Stimulated activated CD4-positive, alpha-beta T cell treated with anti-CD3 and anti-CD28 coated beads, TNF-alpha, amount 100 ng/mL, for 1 hour (primary cell): ENCODE measurements around the gene NAALAD2.
"Not testable (repeated sequence)": the region's sequence is repeated elsewhere in the genome, so short reads cannot be mapped to it uniquely, and the experiment has no call there.

Source experiments
- DNase-seq, 3 donors: peaks; one replicate each; pipeline ENCODE4 v3.0.0-alpha.2; 2020; ENCODE audit warnings: low read depth in 3 of 3, low spot score in 1 of 3

NAALAD2 gene

DNA sequence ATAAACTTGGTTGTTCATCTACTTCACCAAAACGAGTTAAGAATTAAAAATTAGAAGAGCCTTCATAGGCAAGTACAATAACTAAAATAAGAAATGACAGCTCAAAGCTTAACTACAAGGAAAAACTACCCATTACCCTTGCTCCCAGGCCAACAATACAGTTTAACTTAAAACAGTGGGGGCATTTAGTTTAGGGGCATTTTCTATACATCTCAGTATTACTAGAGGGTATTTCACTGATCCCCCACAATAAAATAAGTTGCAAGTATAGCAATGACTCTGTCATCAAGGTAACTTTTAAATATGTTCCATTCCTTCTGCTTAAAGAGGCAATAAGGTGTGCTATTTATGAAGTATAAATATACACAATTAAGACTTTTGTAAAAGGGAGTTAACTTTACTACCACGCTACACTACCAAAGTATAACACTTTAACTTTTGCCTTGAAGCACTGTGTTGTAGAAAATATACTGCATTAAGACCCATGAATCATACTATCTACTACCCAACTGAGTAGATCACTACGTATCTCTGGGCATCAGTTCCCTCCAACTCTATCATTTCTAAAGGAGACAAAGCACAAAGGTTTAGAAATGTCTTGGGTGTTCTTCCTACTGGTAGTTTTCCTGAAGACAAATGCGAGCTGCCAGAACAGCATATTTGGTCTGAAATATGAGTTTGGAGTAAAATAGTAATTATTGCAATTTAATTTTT lies 58.6 kb downstream of the NAALAD2 start:
- no peak for DNase-seq

DNA sequence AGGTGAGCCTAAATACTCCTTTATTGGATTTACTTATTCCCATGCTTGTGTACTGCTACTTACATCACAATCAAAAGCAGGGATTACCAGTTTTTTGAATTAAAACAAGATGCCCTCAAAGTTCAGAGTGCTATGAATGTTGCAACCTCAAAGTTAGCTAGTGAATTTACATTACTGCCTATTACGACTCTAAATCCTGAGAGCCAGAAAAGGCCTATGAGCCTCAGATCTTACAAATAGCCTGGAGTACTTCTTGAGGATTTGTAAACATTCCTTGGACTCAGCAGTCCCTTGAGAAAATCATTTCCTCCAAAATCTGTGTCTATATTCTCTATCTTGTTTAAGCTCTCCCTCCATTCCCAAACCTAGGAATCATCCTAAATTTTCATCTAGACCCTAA lies 62.9 kb downstream of the NAALAD2 start:
- DNase-seq, result no peak

DNA sequence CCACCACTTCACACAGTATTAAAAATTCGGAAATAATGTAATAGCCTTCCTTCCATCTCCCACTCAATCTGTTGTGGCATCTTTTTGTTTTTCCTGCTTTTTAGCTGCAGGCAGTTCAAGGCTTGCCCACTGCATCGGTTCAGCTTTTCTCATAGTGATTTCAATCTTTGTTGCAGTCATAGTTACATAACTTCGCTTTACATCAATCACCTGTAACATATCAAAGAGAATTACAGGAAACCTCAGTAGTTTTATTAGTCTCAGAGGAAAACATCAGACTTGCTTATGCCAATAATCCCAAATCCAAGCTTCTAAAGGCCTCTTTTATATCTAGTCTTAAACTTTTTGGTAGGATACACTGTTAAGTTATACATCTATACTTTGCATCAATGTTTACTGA lies 67.9 kb downstream of the NAALAD2 start:
- DNase-seq, result no peak

DNA sequence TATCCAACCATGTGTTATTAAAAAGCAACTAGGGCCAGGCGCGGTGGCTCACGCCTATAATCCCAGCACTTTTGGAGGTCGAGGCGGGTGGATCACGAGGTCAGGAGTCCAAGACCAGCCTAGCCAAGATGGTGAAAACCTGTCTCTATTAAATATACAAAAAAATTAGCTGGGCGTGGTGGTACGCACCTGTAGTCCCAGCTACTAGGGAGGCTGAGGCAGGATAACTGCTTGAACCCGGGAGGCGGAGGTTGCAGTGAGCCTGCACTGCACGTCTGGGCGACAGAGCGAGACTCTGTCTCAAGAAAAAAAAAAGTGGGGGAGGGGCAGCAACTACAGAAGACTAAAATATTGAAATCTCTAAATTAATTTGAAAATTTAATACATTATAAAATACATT lies 69.9 kb downstream of the NAALAD2 start:
- DNase-seq, result no peak

GRCh38 chr11:90204832-90205646 lies 70.6 kb downstream of the NAALAD2 start:
- DNase-seq, result no peak

DNA sequence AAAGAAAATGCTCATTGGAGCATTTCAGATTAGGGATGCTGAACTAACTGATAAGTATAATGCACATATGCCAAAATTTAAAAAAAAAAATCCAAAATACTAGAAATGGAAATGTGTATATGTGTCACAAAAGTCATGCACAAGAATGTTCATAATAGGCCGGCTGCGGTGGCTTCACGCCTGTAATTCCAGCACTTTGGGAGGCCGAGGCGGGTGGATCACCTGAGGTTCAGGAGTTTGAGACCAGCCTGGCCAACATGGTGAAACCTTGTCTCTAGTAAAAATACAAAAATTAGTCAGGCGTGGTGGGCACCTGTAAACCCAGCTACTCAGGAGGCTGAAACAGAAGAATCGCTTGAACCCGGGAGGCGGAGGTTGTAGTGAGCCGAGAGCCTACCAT lies 73.5 kb downstream of the NAALAD2 start:
- DNase-seq, result not testable (repeated sequence)

DNA sequence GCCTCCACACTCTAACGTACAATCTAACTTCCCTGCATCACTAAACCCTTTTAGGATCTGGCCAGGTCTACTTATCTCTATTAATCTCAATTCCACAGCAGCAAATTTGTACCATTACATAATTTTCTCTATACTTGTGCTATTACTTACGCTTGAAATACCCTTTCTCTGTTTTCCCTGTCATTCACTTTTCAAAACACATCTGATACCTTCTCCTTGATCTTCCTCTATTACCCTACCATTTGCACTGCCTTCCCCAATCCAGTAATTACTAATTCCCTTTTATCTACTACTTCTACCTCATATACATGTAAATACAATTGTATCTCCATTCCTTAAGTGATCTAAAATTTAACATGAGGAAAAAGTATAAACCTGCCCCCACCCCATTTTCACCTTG lies 74.4 kb downstream of the NAALAD2 start:
- no peak for DNase-seq

GRCh38 chr11:90213322-90213721 lies 78.9 kb downstream of the NAALAD2 start:
- no peak for DNase-seq

DNA sequence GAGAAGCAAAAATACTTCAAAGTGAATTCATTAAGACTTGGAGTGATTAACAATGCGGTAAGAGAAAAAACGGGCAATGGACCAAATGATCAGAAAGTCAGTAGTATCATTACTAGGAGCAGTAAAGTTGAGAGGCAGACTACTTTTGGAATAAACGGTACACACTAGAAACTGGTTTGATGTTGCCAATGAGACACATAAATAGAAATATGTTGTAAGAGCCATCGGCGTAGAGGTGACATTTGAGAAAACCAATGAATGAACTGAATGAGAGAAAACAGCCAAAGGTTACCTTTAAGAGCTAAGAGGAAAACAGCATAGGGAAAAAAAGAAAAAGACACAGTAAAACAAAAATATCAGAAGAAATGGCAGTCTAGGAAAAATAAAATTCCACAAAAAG lies 82.1 kb downstream of the NAALAD2 start:
- no peak for DNase-seq

GRCh38 chr11:90218606-90219005 lies 84.1 kb downstream of the NAALAD2 start:
- DNase-seq, result no peak

DNA sequence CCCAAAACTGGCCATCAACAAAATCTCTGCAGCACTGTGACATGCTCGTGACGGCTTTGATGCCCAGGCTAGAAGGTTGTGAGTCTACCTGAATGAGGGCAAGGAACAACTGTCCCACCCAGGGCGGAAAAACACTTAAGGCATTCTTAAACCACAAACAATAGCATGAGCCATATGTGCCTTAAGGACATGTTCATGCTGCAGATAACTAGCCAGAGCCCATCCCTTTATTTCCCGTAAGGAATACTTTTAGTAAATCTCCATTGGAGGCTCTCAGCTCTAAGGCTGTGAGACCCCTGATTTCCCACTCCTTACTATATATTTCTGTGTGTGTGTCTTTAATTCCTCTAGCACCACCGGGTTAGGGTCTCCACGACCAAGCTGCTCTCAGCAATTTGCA lies 85.0 kb downstream of the NAALAD2 start:
- DNase-seq, result no peak

- no peak for DNase-seq
These were observed 85.9 kb downstream of the NAALAD2 start for GRCh38 chr11:90220391-90220790.

DNA sequence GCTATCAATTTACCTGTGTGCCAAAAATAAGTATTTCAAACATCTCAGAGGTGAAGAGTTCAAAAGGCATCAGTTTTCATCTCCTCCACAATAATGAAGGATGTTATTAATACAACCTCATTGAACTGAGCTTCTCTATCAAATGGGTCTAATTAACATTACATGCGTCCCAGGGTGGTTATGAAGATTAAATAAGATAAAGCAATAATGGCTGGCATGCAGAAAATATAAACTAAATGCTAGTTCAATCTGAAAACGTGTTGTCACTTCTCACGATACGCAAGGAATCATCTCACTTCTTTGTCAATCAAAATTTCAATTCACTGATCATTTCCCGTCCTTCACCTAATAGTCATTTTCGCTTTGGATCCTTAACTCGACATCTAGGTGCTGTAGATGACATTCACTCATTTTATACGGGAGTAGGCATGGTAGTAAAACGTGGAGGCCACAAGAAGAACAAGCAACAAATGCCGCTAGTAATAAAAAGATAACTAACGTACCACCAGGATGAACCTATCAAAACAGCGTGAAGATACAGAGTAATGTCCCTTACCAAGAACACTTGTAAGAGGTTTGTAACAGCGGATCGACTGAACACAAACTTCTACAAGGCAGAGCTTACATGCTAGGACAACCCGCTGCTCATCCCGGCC lies 87.5 kb downstream of the NAALAD2 start:
- no peak for DNase-seq

DNA sequence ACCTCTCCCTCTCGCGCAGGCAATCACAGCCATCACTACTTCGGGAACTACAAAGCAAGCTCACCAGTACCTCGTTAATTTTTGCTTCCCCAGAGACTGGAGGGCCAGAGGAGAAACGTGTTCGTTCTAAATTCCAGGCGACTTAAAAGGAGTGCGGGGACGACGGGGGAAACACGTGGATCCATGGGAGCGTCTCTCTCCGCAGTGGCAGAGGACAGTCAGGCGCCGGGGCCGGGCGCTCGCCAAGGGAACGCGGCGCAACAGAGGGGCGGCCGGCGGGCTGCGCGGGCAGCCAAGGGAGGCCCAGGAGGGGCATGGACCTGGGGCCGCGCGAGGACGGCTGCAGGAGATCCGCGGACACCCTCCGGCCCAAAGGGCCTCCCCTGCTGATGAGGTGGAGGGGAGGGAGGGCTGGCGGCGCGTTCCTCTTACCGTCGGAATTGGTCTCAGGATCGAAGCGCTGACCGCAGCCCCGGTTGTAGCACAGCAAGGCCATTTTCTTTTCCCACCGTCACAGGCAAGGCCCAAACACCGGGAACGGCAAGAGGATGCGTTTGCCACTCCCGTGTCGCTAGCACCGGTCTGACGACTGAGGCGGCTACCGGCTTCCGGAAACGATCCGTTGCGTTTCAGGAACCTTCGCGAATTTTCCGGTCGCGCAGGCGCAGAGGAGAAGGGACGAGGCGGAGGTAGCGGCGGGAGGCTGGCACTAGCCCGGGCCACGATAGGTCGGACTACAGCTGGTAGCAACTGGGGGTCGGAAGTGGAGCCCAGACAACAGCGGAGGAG lies 88.2 kb downstream of the NAALAD2 start, which contains the start of gene CHORDC1:
TSS of gene CHORDC1 (minus strand) at position 591 of the 789 bp plus-strand sequence. CDS start at position 496, 95 bp downstream.
- peak; percentile 80 to 92 (median 84) for DNase-seq

DNA sequence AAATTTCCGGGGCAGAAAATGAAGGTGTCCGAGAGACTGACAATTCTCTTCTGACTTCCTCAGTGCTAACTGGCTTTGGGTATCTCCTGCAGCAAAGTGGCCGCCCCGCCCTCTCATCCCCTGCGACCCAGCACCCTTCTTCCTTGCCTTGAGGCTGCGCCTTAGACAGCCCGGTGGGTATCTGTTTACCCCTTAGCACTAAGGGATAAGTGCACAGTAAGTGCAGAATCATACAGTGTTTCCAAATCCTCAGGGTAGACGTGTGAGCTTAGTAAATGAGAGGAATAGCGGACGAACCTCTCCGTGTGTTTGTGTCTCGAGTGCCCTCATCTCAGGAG lies 88.8 kb downstream of the NAALAD2 start:
- no peak for DNase-seq

- DNase-seq, result no peak
These were observed 93.6 kb downstream of the NAALAD2 start for GRCh38 chr11:90228056-90228455.

- DNase-seq, result no peak
These were observed 95.3 kb downstream of the NAALAD2 start for GRCh38 chr11:90229791-90230190.

GRCh38 chr11:90234977-90235376 lies 100.5 kb downstream of the NAALAD2 start:
- DNase-seq, result no peak

GRCh38 chr11:90235526-90235925 lies 101.1 kb downstream of the NAALAD2 start:
- no peak for DNase-seq

DNA sequence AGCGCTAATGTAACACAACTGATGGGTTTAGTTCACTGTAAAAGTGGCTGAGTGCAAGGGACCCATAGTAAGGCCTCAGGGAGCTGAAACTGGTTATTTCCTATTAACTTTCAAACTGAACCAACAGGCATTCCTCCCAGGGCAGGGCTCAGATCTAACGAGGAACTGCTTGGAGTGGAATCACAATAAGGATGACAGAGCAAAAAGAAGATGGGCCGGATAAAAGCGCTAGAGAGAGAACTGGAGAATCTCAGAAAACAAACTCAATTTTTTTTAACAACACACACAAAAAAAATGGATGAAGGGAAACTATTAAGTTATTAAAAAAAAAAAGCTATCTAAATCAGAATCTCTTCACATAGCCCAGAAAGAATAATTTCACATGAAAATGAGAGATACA lies 102.5 kb downstream of the NAALAD2 start:
- DNase-seq, result no peak

GRCh38 chr11:90239967-90240636 lies 105.6 kb downstream of the NAALAD2 start:
- DNase-seq, result not testable (repeated sequence)
